ENCODE measurements around the gene RGS9.

The RGS9 gene

GRCh38 chr17:65225061-65225460 lies 87.9 kb downstream of the RGS9 start:
- TF ChIP-seq CTCF (IDR thresholded peaks at IDR 0.05) = no peak

GRCh38 chr17:65226227-65226626 lies 89.1 kb downstream of the RGS9 start:
- TF ChIP-seq CTCF (IDR thresholded peaks at IDR 0.05) = no peak

GRCh38 chr17:65227637-65228036 lies 90.5 kb downstream of the RGS9 start:
- no peak for TF ChIP-seq CTCF (IDR thresholded peaks at IDR 0.05)

- TF ChIP-seq CTCF (IDR thresholded peaks at IDR 0.05) = no peak
Measured at GRCh38 chr17:65228287-65228686, 91.1 kb downstream of the RGS9 start.

- no peak for TF ChIP-seq CTCF (IDR thresholded peaks at IDR 0.05)
Measured at GRCh38 chr17:65228734-65229620, 91.8 kb downstream of the RGS9 start.

- no peak for TF ChIP-seq CTCF (IDR thresholded peaks at IDR 0.05)
Measured at GRCh38 chr17:65229621-65229995, 92.4 kb downstream of the RGS9 start.

- TF ChIP-seq CTCF (IDR thresholded peaks at IDR 0.05) = no peak
Measured at GRCh38 chr17:65230040-65230439, 92.9 kb downstream of the RGS9 start.
